ENCODE measurements around the gene SCN8A. TPM values are rescaled to one million over a fixed set of nuclear protein-coding genes. Genes with fewer than 3 reads are reported as not detected.

SCN8A gene
- total and polyA plus RNA-seq, 12 donors: 0.01 to 1.6 (median 0.35) TPM; not detected in 1

GRCh38 chr12:51817027-51817953 lies 226.3 kb downstream of the SCN8A start:
- no peak for ATAC-seq
- Histone ChIP-seq H3K27ac (no peak overlapping the region), H3K4me3 (no peak overlapping the region), H3K4me1 (peaks cover 0 to 35% (median 3%) of the 10 kb centered on the region in 9 donors), H3K36me3 (no peaks in the 10 kb centered on the region), H3K27me3 (peaks cover 0 to 52% (median 23%) of the 10 kb centered on the region in 7 donors), H3K9me3 (no peaks in the 10 kb centered on the region)
- TF ChIP-seq CTCF (IDR thresholded peaks at IDR 0.05): no peak
- intact Hi-C loops (cut with DNase I): loop anchor here in 5 of 10 donors (5.0 to 10.0 kb wide), 3 partner anchors 58 to 395 kb away; partner anchors contain the start of gene SLC4A8 (in 2 of the 5)
- no peak for DNase-seq
- 86 to 90% methylated on average over 10 of the region's 10 CpGs for WGBS, 2 donors

- no peak for ATAC-seq
- no peak for DNase-seq
Measured at GRCh38 chr12:51818086-51818485, 227.1 kb downstream of the SCN8A start.

GRCh38 chr12:51818566-51819300 lies 227.7 kb downstream of the SCN8A start:
- Histone ChIP-seq H3K27ac (no peak overlapping the region), H3K36me3 (no peaks in the 10 kb centered on the region), H3K9me3 (no peaks in the 10 kb centered on the region), H3K4me3 (no peak overlapping the region), H3K4me1 (peaks cover 0 to 30% (median 3%) of the 10 kb centered on the region in 9 donors), H3K27me3 (peaks cover 0 to 50% (median 23%) of the 10 kb centered on the region in 7 donors)
- no peak for DNase-seq
- TF ChIP-seq CTCF (IDR thresholded peaks at IDR 0.05): no peak
- intact Hi-C loops (cut with DNase I): loop anchor here in 5 of 10 donors (5.0 to 10.0 kb wide), 3 partner anchors 56 to 396 kb away; partner anchors contain the start of gene SLC4A8 (in 2 of the 5)
- 70 to 77% methylated on average over 4 of the region's 4 CpGs for WGBS, 2 donors
- ATAC-seq: no peak

More at GRCh38 chr12:51818086-51818485, 227.1 kb downstream of the SCN8A start:
- TF ChIP-seq CTCF (IDR thresholded peaks at IDR 0.05): no peak
- peaks cover 0 to 32% (median 3%) of the 10 kb centered on the region in 9 donors for H3K4me1 ChIP-seq
- no peak overlapping the region for H3K27ac ChIP-seq
- no peaks in the 10 kb centered on the region for H3K36me3 ChIP-seq
- intact Hi-C loops (cut with DNase I): loop anchor here in 5 of 10 donors (5.0 to 10.0 kb wide), 3 partner anchors 57 to 396 kb away; partner anchors contain the start of gene SLC4A8 (in 2 of the 5)
- no peaks in the 10 kb centered on the region for H3K9me3 ChIP-seq
- H3K4me3 ChIP-seq: no peak overlapping the region
- peaks cover 0 to 52% (median 23%) of the 10 kb centered on the region in 7 donors for H3K27me3 ChIP-seq
- 82 to 90% methylated on average over 5 of the region's 5 CpGs for WGBS, 2 donors

Data from heart right ventricle (tissue), 16 donors.